Panc1 (cell line): ENCODE results near the gene NFATC2. TPM values are rescaled to one million over a fixed set of nuclear protein-coding genes. Genes with fewer than 3 reads are reported as not detected.

ENCODE experiments used
- ATAC-seq: fragments of 200-7000 bp; cut with Tn5 transposase; 2 replicates; pipeline ENCODE4 v1.9.1; 2020; ENCODE audit warnings: mild to moderate bottlenecking, moderate library complexity
- BruUV-seq: library from RNA; stranded (reverse); fragments of 400-500 nt; replicated peaks from 2 replicates; lab custom pipeline; 2021; lab: Mats Ljungman, UMichigan
- CTCF ChIA-PET: fragments of 300-600 bp; sonication (Branson Sonifier 250); formaldehyde crosslinking; loops from one replicate; lab custom pipeline; 2022; ENCODE audit warnings: antibody characterized with exemption; lab: Charles Lee
- POLR2A ChIA-PET: fragments of 300-600 bp; sonication (Branson Sonifier 250); formaldehyde crosslinking; loops from one replicate; lab custom pipeline; 2022; ENCODE audit warnings: antibody characterized with exemption; lab: Charles Lee
- DNase-seq: peaks from one replicate; pipeline ENCODE4 v3.0.0-alpha.2; 2010; ENCODE audit warnings: low read depth, low spot score
- H3K27ac ChIP-seq: 2 replicates; pipeline ENCODE4 v1.5.1; 2011; ENCODE audit warnings: mild to moderate bottlenecking, low read length, inconsistent platforms
- H3K27me3 ChIP-seq: fragments of 200-500 bp; sonication (Bioruptor generic); 2 replicates; pipeline ENCODE4 v1.6.0; 2014; ENCODE audit warnings: low read length, inconsistent platforms; ENCODE audit not compliant: control insufficient read depth, insufficient read depth
- H3K36me3 ChIP-seq: fragments of 200-500 bp; sonication (Bioruptor generic); 2 replicates; pipeline ENCODE4 v1.5.1; 2014; ENCODE audit warnings: inconsistent platforms, mild to moderate bottlenecking, low read length, moderate library complexity; ENCODE audit not compliant: control insufficient read depth, insufficient read depth
- H3K4me1 ChIP-seq: 2 replicates; pipeline ENCODE4 v1.5.1; 2011; ENCODE audit warnings: inconsistent platforms, mild to moderate bottlenecking, low read length, moderate library complexity; ENCODE audit not compliant: control insufficient read depth, insufficient read depth
- H3K4me3 ChIP-seq, 2 experiments: 2 replicates each; pipeline ENCODE4 v1.5.1; 2011 to 2012; ENCODE audit warnings: low read depth in 2 of 2, low read length in 2 of 2, mild to moderate bottlenecking in 2 of 2, inconsistent platforms in 1 of 2, moderate library complexity in 1 of 2
- H3K9me3 ChIP-seq: fragments of 200-500 bp; sonication (Bioruptor generic); 2 replicates; pipeline ENCODE4 v1.5.1; 2014; ENCODE audit warnings: low read depth, mild to moderate bottlenecking, inconsistent platforms, low read length, moderate library complexity; ENCODE audit not compliant: control insufficient read depth, insufficient read depth
- POLR2AphosphoS5 ChIP-seq: IDR thresholded peaks from 2 replicates; pipeline ENCODE4 v1.6.1; 2012; ENCODE audit warnings: mild to moderate bottlenecking, low read depth, low read length, moderate library complexity
- SIN3A ChIP-seq: IDR thresholded peaks from 2 replicates; pipeline ENCODE4 v1.6.1; 2012; ENCODE audit warnings: low read depth, mild to moderate bottlenecking, low read length, moderate library complexity, borderline replicate concordance; ENCODE audit not compliant: insufficient read depth
- TCF7L2 ChIP-seq: IDR thresholded peaks from 2 replicates; pipeline ENCODE4 v1.6.1; 2011; ENCODE audit warnings: mild to moderate bottlenecking, low read depth, low read length, inconsistent platforms
- in situ Hi-C: cut with HindIII; loops from 2 replicates; pipeline ENCODE4 v1.10.0; 2016; ENCODE audit warnings: low sequenced_read_pairs, low pct_unique_long_range_greater_than_20kb
- intact Hi-C: fragments of 100-400 bp; cut with micrococcal nuclease; formaldehyde crosslinking; loops from one replicate; pipeline ENCODE4 v1.10.0; 2022; ENCODE audit not compliant: unreplicated experiment
- total RNA-seq: library from RNA; stranded (reverse); gene quantifications from one replicate; pipeline ENCODE4 v1.2.1, GENCODE V29; 2021; ENCODE audit not compliant: unreplicated experiment
- TF ChIP-seq, protein P1 (sequence below), 2 experiments: IDR thresholded peaks; 2 replicates each; pipeline ENCODE4 v1.6.1; 2011 to 2012; ENCODE audit warnings: low read depth in 2 of 2, control low read depth in 1 of 2, low read length in 1 of 2, mild to moderate bottlenecking in 1 of 2, moderate library complexity in 1 of 2; ENCODE audit not compliant: insufficient read depth in 1 of 2
- TF ChIP-seq, protein P2 (sequence below): fragments of 450-650 bp; IDR thresholded peaks from 2 replicates; pipeline ENCODE4 v1.5.1; 2017; ENCODE audit warnings: mild to moderate bottlenecking

The NFATC2 gene
- total RNA-seq, 1 experiment from 2014 or later: 10.6 TPM

DNA sequence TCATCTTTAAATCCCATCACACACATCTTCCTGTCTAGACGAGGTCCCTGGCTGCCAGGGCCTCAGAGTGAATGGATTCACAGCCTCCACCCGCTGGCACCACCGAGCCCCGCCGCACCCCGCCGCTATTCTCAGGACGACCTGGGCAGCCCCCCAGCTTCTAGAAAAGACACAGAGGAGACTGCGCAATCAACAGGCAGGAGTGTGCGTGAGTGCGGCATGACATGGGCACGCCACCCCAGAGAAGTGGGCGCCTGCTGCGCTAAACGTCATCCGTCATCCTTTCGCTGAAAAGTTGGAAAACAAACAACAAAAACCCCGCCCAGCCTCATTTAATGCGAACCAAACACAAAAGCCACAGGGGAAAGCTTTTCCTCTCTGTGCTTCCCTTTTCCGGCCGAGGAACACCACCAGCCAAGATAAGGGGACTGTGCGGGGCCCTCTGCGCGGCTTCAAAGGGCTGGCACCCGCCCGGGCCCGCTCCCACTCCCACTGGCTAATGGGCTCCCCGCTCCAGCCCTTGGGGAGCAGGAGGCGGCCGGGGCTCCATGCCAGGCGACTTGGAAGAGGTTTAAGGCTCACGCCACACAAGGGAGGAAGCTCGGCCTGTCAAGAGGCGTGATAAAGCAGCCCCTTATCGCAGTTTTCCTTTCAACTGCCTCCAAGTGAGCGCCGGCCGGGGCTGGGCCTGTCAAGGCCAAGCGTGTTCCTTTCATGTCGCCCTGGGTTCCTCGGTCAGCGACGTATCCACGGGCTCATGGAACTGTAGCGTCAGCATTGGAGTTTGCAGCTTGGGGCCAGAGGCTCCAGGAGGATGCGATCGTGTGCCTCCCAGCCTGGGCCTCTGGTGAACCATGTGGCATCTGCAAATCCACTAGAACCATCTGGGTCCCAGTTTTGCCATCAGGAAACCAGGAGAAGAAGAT lies 50.1 kb downstream of the NFATC2 start:
- POLR2A ChIA-PET: no interaction called here
- no peak for ATAC-seq
- in situ Hi-C loops: no loop called here
- H3K4me3 ChIP-seq: no peak overlapping the region
- H3K4me1 ChIP-seq: peaks cover 11% of the 10 kb centered on the region
- no peak for DNase-seq
- no peak overlapping the region for H3K27ac ChIP-seq
- TF ChIP-seq, protein P1, sequence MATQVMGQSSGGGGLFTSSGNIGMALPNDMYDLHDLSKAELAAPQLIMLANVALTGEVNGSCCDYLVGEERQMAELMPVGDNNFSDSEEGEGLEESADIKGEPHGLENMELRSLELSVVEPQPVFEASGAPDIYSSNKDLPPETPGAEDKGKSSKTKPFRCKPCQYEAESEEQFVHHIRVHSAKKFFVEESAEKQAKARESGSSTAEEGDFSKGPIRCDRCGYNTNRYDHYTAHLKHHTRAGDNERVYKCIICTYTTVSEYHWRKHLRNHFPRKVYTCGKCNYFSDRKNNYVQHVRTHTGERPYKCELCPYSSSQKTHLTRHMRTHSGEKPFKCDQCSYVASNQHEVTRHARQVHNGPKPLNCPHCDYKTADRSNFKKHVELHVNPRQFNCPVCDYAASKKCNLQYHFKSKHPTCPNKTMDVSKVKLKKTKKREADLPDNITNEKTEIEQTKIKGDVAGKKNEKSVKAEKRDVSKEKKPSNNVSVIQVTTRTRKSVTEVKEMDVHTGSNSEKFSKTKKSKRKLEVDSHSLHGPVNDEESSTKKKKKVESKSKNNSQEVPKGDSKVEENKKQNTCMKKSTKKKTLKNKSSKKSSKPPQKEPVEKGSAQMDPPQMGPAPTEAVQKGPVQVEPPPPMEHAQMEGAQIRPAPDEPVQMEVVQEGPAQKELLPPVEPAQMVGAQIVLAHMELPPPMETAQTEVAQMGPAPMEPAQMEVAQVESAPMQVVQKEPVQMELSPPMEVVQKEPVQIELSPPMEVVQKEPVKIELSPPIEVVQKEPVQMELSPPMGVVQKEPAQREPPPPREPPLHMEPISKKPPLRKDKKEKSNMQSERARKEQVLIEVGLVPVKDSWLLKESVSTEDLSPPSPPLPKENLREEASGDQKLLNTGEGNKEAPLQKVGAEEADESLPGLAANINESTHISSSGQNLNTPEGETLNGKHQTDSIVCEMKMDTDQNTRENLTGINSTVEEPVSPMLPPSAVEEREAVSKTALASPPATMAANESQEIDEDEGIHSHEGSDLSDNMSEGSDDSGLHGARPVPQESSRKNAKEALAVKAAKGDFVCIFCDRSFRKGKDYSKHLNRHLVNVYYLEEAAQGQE (IDR thresholded peaks at IDR 0.05; ENCODE audit: insufficient read depth in 1 of 2, low read depth in 2 of 2, low read length in 1 of 2): no peak
- CTCF ChIA-PET: no interaction called here
- BruUV-seq: no TSS peak
- no peaks in the 10 kb centered on the region for H3K36me3 ChIP-seq
- intact Hi-C loops: no loop called here
- H3K27me3 ChIP-seq: no peaks in the 10 kb centered on the region
- no peaks in the 10 kb centered on the region for H3K9me3 ChIP-seq

DNA sequence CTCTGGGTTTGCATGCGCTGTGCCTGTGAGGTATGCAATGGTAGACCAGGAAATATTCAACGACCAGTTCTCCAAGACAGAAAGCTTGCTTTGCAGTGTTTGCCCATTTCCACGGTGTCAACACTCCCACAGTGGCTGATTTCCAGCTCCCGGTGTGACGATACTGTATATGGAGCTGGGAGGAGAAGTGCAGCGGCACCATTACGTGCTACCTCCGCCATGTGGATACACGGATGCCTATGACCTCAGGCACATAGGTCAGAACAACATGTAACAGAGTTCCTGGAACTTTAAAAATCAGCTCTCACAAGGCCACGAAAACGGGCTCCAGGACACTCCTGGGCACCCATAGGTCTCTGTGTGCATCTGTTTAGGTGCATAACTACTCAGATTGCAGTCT lies 51.1 kb downstream of the NFATC2 start:
- POLR2A ChIA-PET: no interaction called here
- no peak overlapping the region for H3K4me3 ChIP-seq
- peaks cover 11% of the 10 kb centered on the region for H3K4me1 ChIP-seq
- no peak for ATAC-seq
- no TSS peak for BruUV-seq
- intact Hi-C loops: no loop called here
- H3K27ac ChIP-seq: no peak overlapping the region
- H3K27me3 ChIP-seq: no peaks in the 10 kb centered on the region
- in situ Hi-C loops: no loop called here
- TF ChIP-seq, protein P1 (IDR thresholded peaks at IDR 0.05; ENCODE audit: insufficient read depth in 1 of 2, low read depth in 2 of 2, low read length in 1 of 2): no peak
- DNase-seq: no peak
- CTCF ChIA-PET: interaction anchor here (0.7 kb wide), 1 partner anchor 45 kb away, joined by 3 read pairs; no protein-coding TSS in a partner anchor
- H3K36me3 ChIP-seq: no peaks in the 10 kb centered on the region
- no peaks in the 10 kb centered on the region for H3K9me3 ChIP-seq

DNA sequence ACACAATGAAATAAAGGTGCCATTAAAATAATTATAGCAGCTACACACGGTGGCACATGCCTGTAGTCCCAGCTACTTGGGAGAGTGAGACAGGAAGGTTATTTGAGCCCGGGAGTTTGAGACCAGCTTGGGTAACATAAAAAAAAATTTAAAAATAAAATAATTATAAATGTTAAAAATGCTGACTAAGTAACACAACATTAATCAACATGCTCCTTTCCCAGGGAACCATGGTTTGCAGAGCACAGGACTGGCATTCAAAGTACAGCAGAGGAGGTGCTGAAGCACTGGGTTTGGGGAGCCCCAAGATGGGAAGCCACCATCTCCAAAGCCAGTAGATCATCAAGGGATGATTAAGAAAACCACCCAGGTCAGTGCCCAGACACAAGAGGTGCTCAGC lies 51.9 kb downstream of the NFATC2 start:
- Histone ChIP-seq H3K27me3 (no peaks in the 10 kb centered on the region), H3K9me3 (no peaks in the 10 kb centered on the region), H3K4me3 (no peak overlapping the region), H3K4me1 (peaks cover 11% of the 10 kb centered on the region), H3K36me3 (no peaks in the 10 kb centered on the region), H3K27ac (no peak overlapping the region)
- BruUV-seq: no TSS peak
- intact Hi-C loops: no loop called here
- TF ChIP-seq TCF7L2 (no peak), POLR2AphosphoS5 (no peak), SIN3A (no peak)
- TF ChIP-seq, protein P1 (IDR thresholded peaks at IDR 0.05; ENCODE audit: insufficient read depth in 1 of 2, low read depth in 2 of 2, low read length in 1 of 2): no peak
- TF ChIP-seq, protein P2, sequence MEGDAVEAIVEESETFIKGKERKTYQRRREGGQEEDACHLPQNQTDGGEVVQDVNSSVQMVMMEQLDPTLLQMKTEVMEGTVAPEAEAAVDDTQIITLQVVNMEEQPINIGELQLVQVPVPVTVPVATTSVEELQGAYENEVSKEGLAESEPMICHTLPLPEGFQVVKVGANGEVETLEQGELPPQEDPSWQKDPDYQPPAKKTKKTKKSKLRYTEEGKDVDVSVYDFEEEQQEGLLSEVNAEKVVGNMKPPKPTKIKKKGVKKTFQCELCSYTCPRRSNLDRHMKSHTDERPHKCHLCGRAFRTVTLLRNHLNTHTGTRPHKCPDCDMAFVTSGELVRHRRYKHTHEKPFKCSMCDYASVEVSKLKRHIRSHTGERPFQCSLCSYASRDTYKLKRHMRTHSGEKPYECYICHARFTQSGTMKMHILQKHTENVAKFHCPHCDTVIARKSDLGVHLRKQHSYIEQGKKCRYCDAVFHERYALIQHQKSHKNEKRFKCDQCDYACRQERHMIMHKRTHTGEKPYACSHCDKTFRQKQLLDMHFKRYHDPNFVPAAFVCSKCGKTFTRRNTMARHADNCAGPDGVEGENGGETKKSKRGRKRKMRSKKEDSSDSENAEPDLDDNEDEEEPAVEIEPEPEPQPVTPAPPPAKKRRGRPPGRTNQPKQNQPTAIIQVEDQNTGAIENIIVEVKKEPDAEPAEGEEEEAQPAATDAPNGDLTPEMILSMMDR: no peak
- ATAC-seq (no peak), DNase-seq (no peak)
- in situ Hi-C loops: no loop called here
- CTCF ChIA-PET: no interaction called here
- POLR2A ChIA-PET: no interaction called here
